ENCODE measurements around the gene FIGNL2.
"Not testable (repeated sequence)": the region's sequence is repeated elsewhere in the genome, so short reads cannot be mapped to it uniquely, and the experiment has no call there.

The FIGNL2 gene

GRCh38 chr12:51848326-51848727 is at the start of gene FIGNL2:
Gene FIGNL2, minus strand, starts transcription at chr12:51848718. Its CDS starts 26,305 bp downstream, at chr12:51822413.
- DNase-seq (ENCODE audit: low read depth in 2 of 2): no peak

GRCh38 chr12:51897181-51897580 is 48.7 kb upstream of the FIGNL2 start:
- DNase-seq (ENCODE audit: low read depth in 2 of 2): no peak

- DNase-seq (ENCODE audit: low read depth in 2 of 2): no peak
These were observed 47.7 kb upstream of the FIGNL2 start for GRCh38 chr12:51896236-51896635.

- no peak for DNase-seq (ENCODE audit: low read depth in 2 of 2)
These were observed 47.0 kb upstream of the FIGNL2 start for GRCh38 chr12:51895378-51896135.

- DNase-seq (ENCODE audit: low read depth in 2 of 2): no peak
These were observed 45.3 kb upstream of the FIGNL2 start for GRCh38 chr12:51893786-51894185.

- DNase-seq (ENCODE audit: low read depth in 2 of 2): no peak
These were observed 43.3 kb upstream of the FIGNL2 start for GRCh38 chr12:51891843-51892242.

GRCh38 chr12:51890511-51891171 is 42.1 kb upstream of the FIGNL2 start:
- no peak for DNase-seq (ENCODE audit: low read depth in 2 of 2)

- DNase-seq (ENCODE audit: low read depth in 2 of 2): no peak
These were observed 41.6 kb upstream of the FIGNL2 start for GRCh38 chr12:51890133-51890464.

GRCh38 chr12:51889216-51890132 is 41.0 kb upstream of the FIGNL2 start:
- DNase-seq (ENCODE audit: low read depth in 2 of 2): no peak

- DNase-seq (ENCODE audit: low read depth in 2 of 2): no peak
These were observed 40.0 kb upstream of the FIGNL2 start for GRCh38 chr12:51888316-51889215.

- DNase-seq (ENCODE audit: low read depth in 2 of 2): no peak
These were observed 39.2 kb upstream of the FIGNL2 start, which contains the start of gene ANKRD33 for GRCh38 chr12:51887476-51888315. Gene ANKRD33, plus strand, starts transcription at chr12:51888103. Its CDS starts 84 bp downstream, at chr12:51888187.

GRCh38 chr12:51886021-51886710 is 37.6 kb upstream of the FIGNL2 start:
- DNase-seq (ENCODE audit: low read depth in 2 of 2): no peak

GRCh38 chr12:51885294-51886020 is 36.9 kb upstream of the FIGNL2 start:
- DNase-seq (ENCODE audit: low read depth in 2 of 2): not testable (repeated sequence)

- DNase-seq (ENCODE audit: low read depth in 2 of 2): no peak
These were observed 36.2 kb upstream of the FIGNL2 start for GRCh38 chr12:51884676-51885229.

GRCh38 chr12:51883998-51884675 is 35.6 kb upstream of the FIGNL2 start:
- DNase-seq (ENCODE audit: low read depth in 2 of 2): no peak

- DNase-seq (ENCODE audit: low read depth in 2 of 2): no peak
These were observed 34.8 kb upstream of the FIGNL2 start for GRCh38 chr12:51883295-51883694.

- DNase-seq (ENCODE audit: low read depth in 2 of 2): no peak
These were observed 30.6 kb upstream of the FIGNL2 start for GRCh38 chr12:51879102-51879501.

GRCh38 chr12:51874486-51874885 is 26.0 kb upstream of the FIGNL2 start:
- no peak for DNase-seq (ENCODE audit: low read depth in 2 of 2)
